K562 (cell line): Measurements from ENCODE around the gene BAHD1. TPM values are rescaled to one million over a fixed set of nuclear protein-coding genes. Genes with fewer than 3 reads are reported as not detected.

Source experiments
- CCAR2 ChIP-seq: fragments of 200-400 bp; formaldehyde crosslinking; IDR thresholded peaks from 2 replicates; pipeline ENCODE4 v1.6.1; 2017; ENCODE audit warnings: mild to moderate bottlenecking, low read depth, low read length
- FOXJ2 ChIP-seq: fragments of 200-800 bp; sonication (Bioruptor generic); IDR thresholded peaks from 2 replicates; pipeline ENCODE4 v1.6.1; 2016; ENCODE audit warnings: missing genetic modification characterization, missing compliant biosample characterization
- MCM5 ChIP-seq: fragments of 450-650 bp; IDR thresholded peaks from 2 replicates; pipeline ENCODE4 v1.6.1; 2016; ENCODE audit warnings: low read depth
- MIER1 ChIP-seq: fragments of 450-650 bp; IDR thresholded peaks from 2 replicates; pipeline ENCODE4 v1.6.1; 2016; ENCODE audit warnings: antibody characterized with exemption, mild to moderate bottlenecking, low read depth
- RCOR1 ChIP-seq, 2 experiments: IDR thresholded peaks; 2 replicates each; pipeline ENCODE4 v1.6.1; 2012; ENCODE audit warnings: low read depth in 2 of 2, low read length in 2 of 2, borderline replicate concordance in 1 of 2, improper control_type of control experiment in 1 of 2
- RFX1 ChIP-seq: fragments of 450-650 bp; IDR thresholded peaks from 2 replicates; pipeline ENCODE4 v1.6.1; 2016; ENCODE audit warnings: mild to moderate bottlenecking, moderate library complexity
- SMAD4 ChIP-seq: fragments of 250-450 bp; sonication (Bioruptor Pico); conservative IDR thresholded peaks from 2 replicates; pipeline ENCODE4 v1.8.0; 2021; ENCODE audit warnings: inconsistent platforms, mild to moderate bottlenecking, moderate library complexity
- SP1 ChIP-seq: sonication (generic); formaldehyde crosslinking; IDR thresholded peaks from 2 replicates; pipeline ENCODE4 v1.8.1; 2022; ENCODE audit warnings: mild to moderate bottlenecking, missing genetic modification reagents
- THAP12 ChIP-seq: fragments of 250-450 bp; sonication (Bioruptor Pico); IDR thresholded peaks from 2 replicates; pipeline ENCODE4 v1.9.0; 2021; ENCODE audit warnings: mild to moderate bottlenecking, inconsistent platforms
- ZBED1 ChIP-seq: IDR thresholded peaks from 2 replicates; pipeline ENCODE4 v1.6.1; 2014
- ZNF354B ChIP-seq: fragments of 250-450 bp; sonication (Bioruptor Pico); IDR thresholded peaks from 2 replicates; pipeline ENCODE4 v1.4.0; 2020
- ZNF449 ChIP-seq: fragments of 250-450 bp; sonication (Bioruptor Pico); IDR thresholded peaks from 2 replicates; pipeline ENCODE4 v1.8.0; 2022; ENCODE audit warnings: moderate library complexity, mild to moderate bottlenecking, inconsistent platforms
- ZNF655 ChIP-seq: fragments of 250-450 bp; sonication (Bioruptor Pico); IDR thresholded peaks from 2 replicates; pipeline ENCODE4 v1.5.0; 2021
- polyA plus RNA-seq, 8 experiments: library from polyadenylated mRNA; depleted of rRNA in 4 of 8; stranded (reverse) in 5 of 8; unstranded in 3 of 8; fragments of >200 nt; fragmentation: Nextera tagmentation in 2 of 8; fragmentation: Illumina TruSeq in 1 of 8; extraction: Ambion mirVana in 2 of 8; extraction: Trizol in 1 of 8; gene quantifications; 2 replicates each; pipeline versions ENCODE4 v1.2.1 to v1.2.3, GENCODE V29; 2011 to 2014; ENCODE audit warnings: inconsistent platforms in 1 of 8, missing spikeins in 1 of 8
- total RNA-seq, 7 experiments: library from RNA; depleted of rRNA in 6 of 7; stranded (reverse); fragments of >200 nt in 6 of 7; fragmentation: Illumina TruSeq in 2 of 7; extraction: Trizol in 2 of 7; gene quantifications; 2 replicates each; pipeline versions ENCODE4 v1.2.1 to v1.2.3, GENCODE V29; 2011 to 2021; ENCODE audit warnings: low replicate concordance in 1 of 7
- TF ChIP-seq, protein P1 (sequence below): fragments of 250-450 bp; sonication (Bioruptor Pico); IDR thresholded peaks from 2 replicates; pipeline ENCODE4 v1.6.1; 2021; ENCODE audit warnings: mild to moderate bottlenecking
- TF ChIP-seq, protein P2 (sequence below): fragments of 250-450 bp; sonication (Bioruptor Pico); IDR thresholded peaks from 2 replicates; pipeline ENCODE4 v1.4.0; 2020

BAHD1 gene
- total and polyA plus RNA-seq, 9 of the 15 experiments (the other 6 are each of a cell fraction or from before 2014, with no cell fraction given) = 0.55 to 38.5 (median 11.5) TPM

GRCh38 chr15:40441565-40442531 lies 1.1 kb downstream of the BAHD1 start (continued):
- TF ChIP-seq ZNF449 (CRISPR knock-in tag) (no peak), FOXJ2 (tag) (no peak), THAP12 (CRISPR knock-in tag) (no peak), MIER1 (no peak), ZNF354B (no peak), SMAD4 (CRISPR knock-in tag) (no peak), RFX1 (no peak), RCOR1 (IDR thresholded peaks at IDR 0.05; ENCODE audit: borderline replicate concordance in 1 of 2, low read depth in 2 of 2, low read length in 2 of 2) (no peak), CCAR2 (no peak), ZNF655 (CRISPR knock-in tag) (no peak), SP1 (CRISPR knock-in tag) (no peak), ZBED1 (no peak), MCM5 (no peak)
- TF ChIP-seq, protein P1, sequence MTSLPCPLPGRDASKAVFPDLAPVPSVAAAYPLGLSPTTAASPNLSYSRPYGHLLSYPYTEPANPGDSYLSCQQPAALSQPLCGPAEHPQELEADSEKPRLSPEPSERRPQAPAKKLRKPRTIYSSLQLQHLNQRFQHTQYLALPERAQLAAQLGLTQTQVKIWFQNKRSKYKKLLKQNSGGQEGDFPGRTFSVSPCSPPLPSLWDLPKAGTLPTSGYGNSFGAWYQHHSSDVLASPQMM = no peak
- TF ChIP-seq, protein P2, sequence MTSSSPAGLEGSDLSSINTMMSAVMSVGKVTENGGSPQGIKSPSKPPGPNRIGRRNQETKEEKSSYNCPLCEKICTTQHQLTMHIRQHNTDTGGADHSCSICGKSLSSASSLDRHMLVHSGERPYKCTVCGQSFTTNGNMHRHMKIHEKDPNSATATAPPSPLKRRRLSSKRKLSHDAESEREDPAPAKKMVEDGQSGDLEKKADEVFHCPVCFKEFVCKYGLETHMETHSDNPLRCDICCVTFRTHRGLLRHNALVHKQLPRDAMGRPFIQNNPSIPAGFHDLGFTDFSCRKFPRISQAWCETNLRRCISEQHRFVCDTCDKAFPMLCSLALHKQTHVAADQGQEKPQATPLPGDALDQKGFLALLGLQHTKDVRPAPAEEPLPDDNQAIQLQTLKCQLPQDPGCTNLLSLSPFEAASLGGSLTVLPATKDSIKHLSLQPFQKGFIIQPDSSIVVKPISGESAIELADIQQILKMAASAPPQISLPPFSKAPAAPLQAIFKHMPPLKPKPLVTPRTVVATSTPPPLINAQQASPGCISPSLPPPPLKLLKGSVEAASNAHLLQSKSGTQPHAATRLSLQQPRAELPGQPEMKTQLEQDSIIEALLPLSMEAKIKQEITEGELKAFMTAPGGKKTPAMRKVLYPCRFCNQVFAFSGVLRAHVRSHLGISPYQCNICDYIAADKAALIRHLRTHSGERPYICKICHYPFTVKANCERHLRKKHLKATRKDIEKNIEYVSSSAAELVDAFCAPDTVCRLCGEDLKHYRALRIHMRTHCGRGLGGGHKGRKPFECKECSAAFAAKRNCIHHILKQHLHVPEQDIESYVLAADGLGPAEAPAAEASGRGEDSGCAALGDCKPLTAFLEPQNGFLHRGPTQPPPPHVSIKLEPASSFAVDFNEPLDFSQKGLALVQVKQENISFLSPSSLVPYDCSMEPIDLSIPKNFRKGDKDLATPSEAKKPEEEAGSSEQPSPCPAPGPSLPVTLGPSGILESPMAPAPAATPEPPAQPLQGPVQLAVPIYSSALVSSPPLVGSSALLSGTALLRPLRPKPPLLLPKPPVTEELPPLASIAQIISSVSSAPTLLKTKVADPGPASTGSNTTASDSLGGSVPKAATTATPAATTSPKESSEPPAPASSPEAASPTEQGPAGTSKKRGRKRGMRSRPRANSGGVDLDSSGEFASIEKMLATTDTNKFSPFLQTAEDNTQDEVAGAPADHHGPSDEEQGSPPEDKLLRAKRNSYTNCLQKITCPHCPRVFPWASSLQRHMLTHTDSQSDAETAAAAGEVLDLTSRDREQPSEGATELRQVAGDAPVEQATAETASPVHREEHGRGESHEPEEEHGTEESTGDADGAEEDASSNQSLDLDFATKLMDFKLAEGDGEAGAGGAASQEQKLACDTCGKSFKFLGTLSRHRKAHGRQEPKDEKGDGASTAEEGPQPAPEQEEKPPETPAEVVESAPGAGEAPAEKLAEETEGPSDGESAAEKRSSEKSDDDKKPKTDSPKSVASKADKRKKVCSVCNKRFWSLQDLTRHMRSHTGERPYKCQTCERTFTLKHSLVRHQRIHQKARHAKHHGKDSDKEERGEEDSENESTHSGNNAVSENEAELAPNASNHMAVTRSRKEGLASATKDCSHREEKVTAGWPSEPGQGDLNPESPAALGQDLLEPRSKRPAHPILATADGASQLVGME (CRISPR knock-in tag) = no peak
